H9 (cell line): ENCODE results near the gene SRGAP3. TPM values are rescaled to one million over a fixed set of nuclear protein-coding genes. Genes with fewer than 3 reads are reported as not detected.
A peak's percentile ranks its signal among the peaks of the same experiment; 100 is the strongest.

Experiments used
- DNase-seq: peaks from one replicate; pipeline ENCODE4 v3.0.0-alpha.2; 2017
- H2AFZ ChIP-seq: one replicate; pipeline ENCODE4 v1.6.1; 2013; ENCODE audit warnings: mild to moderate bottlenecking, low read length, control low read depth, moderate library complexity
- H2AK5ac ChIP-seq: 2 replicates; pipeline ENCODE4 v1.6.1; 2013; ENCODE audit warnings: low read length, control low read depth, mixed read lengths; ENCODE audit not compliant: insufficient read length
- H2BK120ac ChIP-seq: one replicate; pipeline ENCODE4 v1.6.1; 2013; ENCODE audit warnings: low read depth, mild to moderate bottlenecking, low read length, control low read depth, inconsistent platforms; ENCODE audit not compliant: poor library complexity, severe bottlenecking
- H2BK12ac ChIP-seq: 2 replicates; pipeline ENCODE4 v1.6.1; 2013; ENCODE audit warnings: low read length, control low read depth, mixed read lengths, low read depth; ENCODE audit not compliant: insufficient read length
- H2BK15ac ChIP-seq: 2 replicates; pipeline ENCODE4 v1.6.1; 2013; ENCODE audit warnings: low read depth, low read length, control low read depth
- H2BK20ac ChIP-seq: one replicate; pipeline ENCODE4 v1.6.1; 2013; ENCODE audit warnings: low read depth, mild to moderate bottlenecking, low read length, control low read depth, inconsistent platforms; ENCODE audit not compliant: poor library complexity, severe bottlenecking
- H2BK5ac ChIP-seq: 2 replicates; pipeline ENCODE4 v1.6.1; 2013; ENCODE audit warnings: low read length, control low read depth, mixed read lengths; ENCODE audit not compliant: insufficient read length
- H3K14ac ChIP-seq: 2 replicates; pipeline ENCODE4 v1.6.1; 2013; ENCODE audit warnings: low read length, control low read depth; ENCODE audit not compliant: insufficient read depth
- H3K18ac ChIP-seq: 2 replicates; pipeline ENCODE4 v1.6.1; 2013; ENCODE audit warnings: low read depth, mild to moderate bottlenecking, mixed read lengths, low read length, control low read depth; ENCODE audit not compliant: insufficient read length
- H3K23ac ChIP-seq: 2 replicates; pipeline ENCODE4 v1.6.1; 2013; ENCODE audit warnings: low read length, control low read depth, mixed read lengths, low read depth; ENCODE audit not compliant: insufficient read length
- H3K23me2 ChIP-seq: 2 replicates; pipeline ENCODE4 v1.6.1; 2013; ENCODE audit warnings: low read depth, mild to moderate bottlenecking, mixed read lengths, low read length, control low read depth; ENCODE audit not compliant: insufficient read length, poor library complexity, severe bottlenecking
- H3K27ac ChIP-seq: 2 replicates; pipeline ENCODE4 v1.5.1; 2013; ENCODE audit warnings: low read length, control low read depth, mixed read lengths, low read depth; ENCODE audit not compliant: insufficient read length
- H3K27me3 ChIP-seq: 2 replicates; pipeline ENCODE4 v1.6.1; 2013; ENCODE audit warnings: low read length, control low read depth, inconsistent platforms; ENCODE audit not compliant: insufficient read depth
- H3K4ac ChIP-seq: 2 replicates; pipeline ENCODE4 v1.6.1; 2013; ENCODE audit warnings: low read depth, mild to moderate bottlenecking, control low read depth, inconsistent platforms, low read length, moderate library complexity
- H3K4me1 ChIP-seq: 2 replicates; pipeline ENCODE4 v1.6.1; 2013; ENCODE audit warnings: low read length, control low read depth, inconsistent platforms; ENCODE audit not compliant: insufficient read depth
- H3K4me2 ChIP-seq: 2 replicates; pipeline ENCODE4 v1.6.1; 2013; ENCODE audit warnings: low read length, control low read depth, mixed read lengths; ENCODE audit not compliant: insufficient read length, insufficient read depth
- H3K56ac ChIP-seq: 2 replicates; pipeline ENCODE4 v1.6.1; 2013; ENCODE audit warnings: low read depth, mild to moderate bottlenecking, mixed read lengths, low read length, control low read depth; ENCODE audit not compliant: insufficient read length
- H3K79me1 ChIP-seq: 2 replicates; pipeline ENCODE4 v1.6.1; 2013; ENCODE audit warnings: low read depth, mild to moderate bottlenecking, moderate library complexity, low read length, control low read depth, inconsistent platforms; ENCODE audit not compliant: insufficient read depth, poor library complexity, severe bottlenecking
- H3K79me2 ChIP-seq: 2 replicates; pipeline ENCODE4 v1.6.1; 2013; ENCODE audit warnings: low read length, control low read depth, inconsistent platforms; ENCODE audit not compliant: insufficient read depth
- H3K9ac ChIP-seq: 2 replicates; pipeline ENCODE4 v1.6.1; 2013; ENCODE audit warnings: low read length, control low read depth, mixed read lengths; ENCODE audit not compliant: insufficient read length; ENCODE audit errors: extremely low read depth
- H3K9me3 ChIP-seq: one replicate; pipeline ENCODE4 v1.6.1; 2013; ENCODE audit warnings: low read depth, low read length, inconsistent platforms; ENCODE audit not compliant: control insufficient read depth
- H3T11ph ChIP-seq: one replicate; pipeline ENCODE4 v1.6.1; 2013; ENCODE audit warnings: mild to moderate bottlenecking, low read length, control low read depth, inconsistent platforms
- H4K20me1 ChIP-seq: one replicate; pipeline ENCODE4 v1.6.1; 2013; ENCODE audit not compliant: control insufficient read depth, insufficient read length, insufficient read depth
- H4K5ac ChIP-seq: 2 replicates; pipeline ENCODE4 v1.6.1; 2013; ENCODE audit warnings: low read depth, mild to moderate bottlenecking, mixed read lengths, low read length, control low read depth; ENCODE audit not compliant: insufficient read length
- H4K8ac ChIP-seq: replicated peaks from 2 replicates; pipeline ENCODE4 v1.6.1; 2013; ENCODE audit warnings: low read length, control low read depth, mixed read lengths, low read depth; ENCODE audit not compliant: insufficient read length
- H4K91ac ChIP-seq: 2 replicates; pipeline ENCODE4 v1.6.1; 2013; ENCODE audit warnings: low read depth, mild to moderate bottlenecking, moderate library complexity, mixed read lengths, low read length, control low read depth; ENCODE audit not compliant: insufficient read length
- H3K27ac Mint-ChIP-seq, 3 experiments: 2 replicates in 2 of 3; 3 replicates in 1 of 3; pipeline ENCODE4 v1.8.0; 2020 to 2021; ENCODE audit warnings: mixed read lengths in 3 of 3, mild to moderate bottlenecking in 1 of 3, moderate library complexity in 1 of 3
- H3K27me3 Mint-ChIP-seq: 2 replicates; pipeline ENCODE4 v1.8.0; 2021; ENCODE audit warnings: low read depth, mild to moderate bottlenecking, moderate library complexity, mixed read lengths
- H3K36me3 Mint-ChIP-seq, 3 experiments: 2 replicates in 2 of 3; 3 replicates in 1 of 3; pipeline ENCODE4 v1.8.0; 2020 to 2021; ENCODE audit warnings: low read depth in 3 of 3, mixed read lengths in 3 of 3; ENCODE audit not compliant: insufficient read depth in 1 of 3
- H3K4me1 Mint-ChIP-seq, 2 experiments: 2 replicates each; pipeline ENCODE4 v1.8.0; 2020; ENCODE audit warnings: mixed read lengths in 2 of 2
- H3K4me3 Mint-ChIP-seq, 2 experiments: 2 replicates in 1 of 2; 3 replicates in 1 of 2; pipeline ENCODE4 v1.8.0; 2020 to 2021; ENCODE audit warnings: mild to moderate bottlenecking in 2 of 2, mixed read lengths in 2 of 2, moderate library complexity in 1 of 2
- H3K9me3 Mint-ChIP-seq, 2 experiments: 2 replicates in 1 of 2; 3 replicates in 1 of 2; pipeline ENCODE4 v1.8.0; 2020; ENCODE audit warnings: mild to moderate bottlenecking in 2 of 2, mixed read lengths in 2 of 2, moderate library complexity in 1 of 2
- WGBS: extraction: QIAGEN DNeasy Blood & Tissue Kit; methylation state at CpG from one replicate; pipeline ENCODE4 v1.1.7; 2013; ENCODE audit warnings: missing lambda C conversion rate, low lambda C conversion rate, mixed read lengths; ENCODE audit not compliant: insufficient read length; ENCODE audit errors: extremely low coverage; 5-methylcytosine and 5-hydroxymethylcytosine counted together
- total RNA-seq: library from RNA; stranded (reverse); gene quantifications from 2 replicates; pipeline ENCODE4 v1.2.1, GENCODE V29; 2021
- TF ChIP-seq, protein P1 (sequence below): fragments of 200-600 bp; sonication (generic); conservative IDR thresholded peaks from 3 replicates; pipeline ENCODE4 v1.8.0; 2021; ENCODE audit warnings: antibody characterized with exemption, mild to moderate bottlenecking

SRGAP3 gene
- total RNA-seq, 1 experiment from 2014 or later, result 3.4 TPM

DNA sequence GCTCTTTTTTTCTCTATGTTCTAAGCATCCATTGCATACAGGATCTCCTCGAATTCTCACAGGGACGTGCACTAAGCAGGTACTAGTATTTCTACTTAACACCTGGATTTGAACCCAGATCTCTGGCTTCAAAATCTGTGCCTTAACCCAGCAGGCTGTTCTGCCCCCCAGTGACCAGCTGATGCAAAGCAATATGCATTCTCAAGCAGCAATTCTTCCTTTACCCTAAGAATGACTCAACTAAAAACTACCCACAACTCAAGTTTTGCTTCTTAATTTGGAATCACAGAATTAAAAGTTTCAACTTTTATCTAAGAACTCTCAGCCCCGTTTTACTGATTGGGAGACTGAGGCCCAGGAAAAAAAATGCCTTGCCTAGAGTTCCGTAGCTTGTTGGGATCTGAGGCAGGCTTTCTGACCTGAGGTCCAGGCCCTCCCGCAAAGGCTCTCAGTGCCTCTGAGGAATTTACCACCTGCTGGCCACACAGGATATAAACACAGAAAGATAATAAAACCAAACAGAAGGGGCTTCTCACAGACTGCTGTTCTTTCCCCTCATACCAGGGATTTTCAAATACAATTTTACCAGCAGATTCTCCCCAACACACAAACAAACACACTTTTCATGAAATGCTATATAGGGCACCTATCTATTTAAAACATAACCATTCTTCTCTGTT, 170.7 kb downstream of the SRGAP3 start:
- no peak overlapping the region for H3K56ac ChIP-seq
- H3K79me2 ChIP-seq, result no peaks in the 10 kb centered on the region
- no peak overlapping the region for H4K91ac ChIP-seq
- no peak overlapping the region for H2BK20ac ChIP-seq
- H4K5ac ChIP-seq, result no peak overlapping the region
- no peaks in the 10 kb centered on the region for H3K27me3 ChIP-seq
- no peak overlapping the region for H2BK120ac ChIP-seq
- DNase-seq, result no peak
- H3K4me1 ChIP-seq, result peaks cover 8% of the 10 kb centered on the region; the same call in 1 of the 2 replicates
- no peak overlapping the region for H3K9ac ChIP-seq
- TF ChIP-seq, protein P1, sequence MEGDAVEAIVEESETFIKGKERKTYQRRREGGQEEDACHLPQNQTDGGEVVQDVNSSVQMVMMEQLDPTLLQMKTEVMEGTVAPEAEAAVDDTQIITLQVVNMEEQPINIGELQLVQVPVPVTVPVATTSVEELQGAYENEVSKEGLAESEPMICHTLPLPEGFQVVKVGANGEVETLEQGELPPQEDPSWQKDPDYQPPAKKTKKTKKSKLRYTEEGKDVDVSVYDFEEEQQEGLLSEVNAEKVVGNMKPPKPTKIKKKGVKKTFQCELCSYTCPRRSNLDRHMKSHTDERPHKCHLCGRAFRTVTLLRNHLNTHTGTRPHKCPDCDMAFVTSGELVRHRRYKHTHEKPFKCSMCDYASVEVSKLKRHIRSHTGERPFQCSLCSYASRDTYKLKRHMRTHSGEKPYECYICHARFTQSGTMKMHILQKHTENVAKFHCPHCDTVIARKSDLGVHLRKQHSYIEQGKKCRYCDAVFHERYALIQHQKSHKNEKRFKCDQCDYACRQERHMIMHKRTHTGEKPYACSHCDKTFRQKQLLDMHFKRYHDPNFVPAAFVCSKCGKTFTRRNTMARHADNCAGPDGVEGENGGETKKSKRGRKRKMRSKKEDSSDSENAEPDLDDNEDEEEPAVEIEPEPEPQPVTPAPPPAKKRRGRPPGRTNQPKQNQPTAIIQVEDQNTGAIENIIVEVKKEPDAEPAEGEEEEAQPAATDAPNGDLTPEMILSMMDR, result peak; percentile 51
- H3K18ac ChIP-seq, result no peak overlapping the region
- H2BK12ac ChIP-seq, result no peak overlapping the region
- no peak overlapping the region for H2AFZ ChIP-seq
- H2AK5ac ChIP-seq, result no peak overlapping the region
- no peak overlapping the region for H2BK5ac ChIP-seq
- Mint-ChIP-seq H3K36me3 (peaks cover 12 to 29% (median 16%) of the 10 kb centered on the region in 3 experiments), H3K27ac (peak overlapping the region; percentile 29 to 75 (median 56); a peak in 5 of 7 replicates), H3K9me3 (peaks cover 20 to 22% of the 10 kb centered on the region in 2 experiments), H3K4me3 (no peak overlapping the region), H3K27me3 (0 out of 2 replicates have a peak, but pooled peaks cover 2% of the 10 kb centered on the region), H3K4me1 (peaks cover 34 to 37% of the 10 kb centered on the region in 2 experiments)
- no peak overlapping the region for H3K4me2 ChIP-seq
- no peaks in the 10 kb centered on the region for H3K79me1 ChIP-seq
- H3K9me3 ChIP-seq, result no peaks in the 10 kb centered on the region
- no peak overlapping the region for H3K4ac ChIP-seq
- no peak overlapping the region for H3K27ac ChIP-seq
- H3K14ac ChIP-seq, result no peak overlapping the region
- H2BK15ac ChIP-seq, result no peak overlapping the region
- no peaks in the 10 kb centered on the region for H3K23me2 ChIP-seq
- no peaks in the 10 kb centered on the region for H4K20me1 ChIP-seq
- H3K23ac ChIP-seq, result no peak overlapping the region
- H3T11ph ChIP-seq, result no peak overlapping the region
- no CpG with 5 or more reads among the region's 5 CpGs for WGBS
- no peak overlapping the region for H4K8ac ChIP-seq
